Psoas muscle (tissue), 8 donors: ENCODE measurements around the gene CNGA2. TPM values are rescaled to one million over a fixed set of nuclear protein-coding genes. Genes with fewer than 3 reads are reported as not detected.

Experiments used
- ATAC-seq, 4 donors: fragments of 200-7000 bp; cut with Tn5 transposase; one replicate each; pipeline ENCODE4 v1.9.1; 2020; ENCODE audit warnings: moderate library complexity in 3 of 4, mild to moderate bottlenecking in 2 of 4
- DNase-seq, 2 donors: peaks; one replicate each; pipeline ENCODE4 v3.0.0-alpha.2; 2020
- H3K27ac ChIP-seq: fragments of 200-600 bp; one replicate; pipeline ENCODE4 v1.8.0; 2022
- H3K27me3 ChIP-seq, 3 donors: fragments of 200-600 bp in 1 of 3; one replicate each; pipeline versions ENCODE4 v1.6.1 to v1.8.0; 2013 to 2022; ENCODE audit warnings: low read length in 2 of 3, mild to moderate bottlenecking in 2 of 3, moderate library complexity in 1 of 3; ENCODE audit not compliant: insufficient read depth in 3 of 3
- H3K36me3 ChIP-seq, 2 donors: fragments of 200-600 bp in 1 of 2; one replicate each; pipeline versions ENCODE4 v1.6.1 to v1.8.0; 2013 to 2022; ENCODE audit warnings: low read depth in 1 of 2, mild to moderate bottlenecking in 1 of 2, moderate library complexity in 1 of 2; ENCODE audit not compliant: insufficient read depth in 1 of 2
- H3K4me1 ChIP-seq: fragments of 200-600 bp; one replicate; pipeline ENCODE4 v1.8.0; 2022
- H3K4me3 ChIP-seq: fragments of 200-600 bp; one replicate; pipeline ENCODE4 v1.8.0; 2022; ENCODE audit warnings: mild to moderate bottlenecking
- H3K9me3 ChIP-seq: fragments of 200-600 bp; one replicate; pipeline ENCODE4 v1.8.0; 2022
- WGBS, 3 donors: extraction: QIAGEN DNeasy Blood & Tissue Kit; methylation state at CpG; one replicate each; pipeline versions ENCODE4 v1.1.6 to v1.1.7; 2013; 5-methylcytosine and 5-hydroxymethylcytosine counted together
- intact Hi-C, 2 donors: fragments of 100-400 bp; cut with DNase I; formaldehyde crosslinking; loops; one replicate each; pipeline versions ENCODE4 v1.11.0 to v1.14.2; 2022
- long read RNA-seq, 2 donors: library from polyadenylated mRNA; unstranded; transcript quantifications; one replicate each; pipeline ENCODE4 v2.0.0, GENCODE V29; 2021
- polyA plus RNA-seq, 3 donors: library from polyadenylated mRNA; stranded (reverse); fragments of 200-250 nt; gene quantifications; one replicate each; pipeline ENCODE4 v1.2.3, GENCODE V29; 2013
- total RNA-seq, 4 donors: library from RNA; stranded (reverse); fragmentation: NEBNext Ultra II Directional in 2 of 4; extraction: Animal tissue kit (Norgen Biotek cat#: 25700) in 2 of 4; gene quantifications; one replicate each; pipeline versions ENCODE4 v1.2.1 to v1.2.4, GENCODE V29; 2021 to 2023
- TF ChIP-seq, protein P1 (sequence below): fragments of 200-600 bp; IDR thresholded peaks from one replicate; pipeline ENCODE4 v1.8.0; 2022; ENCODE audit warnings: antibody characterized with exemption
- donor health status: healthy with polysubstance abuse.
- donor health status: DM: no; HTN: no; CAD: no; lungs with moderate emphysema.
- donor health status: Bipolar disorder and iron deficiency.
- donor health status: healthy.
- donor health status: DM: yes; HTN: yes; CAD: no.
- donor health status: DM: no; HTN: no; CAD: no.
- donor health status: DM: no; HTN: no; CAD: no.
- donor health status: DM: yes; HTN: yes; CAD: no.

Gene CNGA2
- total RNA-seq (not detected), polyA plus RNA-seq (not detected)
- long read RNA-seq, donor 1: 0 reads
- long read RNA-seq, donor 2: 0 reads

DNA sequence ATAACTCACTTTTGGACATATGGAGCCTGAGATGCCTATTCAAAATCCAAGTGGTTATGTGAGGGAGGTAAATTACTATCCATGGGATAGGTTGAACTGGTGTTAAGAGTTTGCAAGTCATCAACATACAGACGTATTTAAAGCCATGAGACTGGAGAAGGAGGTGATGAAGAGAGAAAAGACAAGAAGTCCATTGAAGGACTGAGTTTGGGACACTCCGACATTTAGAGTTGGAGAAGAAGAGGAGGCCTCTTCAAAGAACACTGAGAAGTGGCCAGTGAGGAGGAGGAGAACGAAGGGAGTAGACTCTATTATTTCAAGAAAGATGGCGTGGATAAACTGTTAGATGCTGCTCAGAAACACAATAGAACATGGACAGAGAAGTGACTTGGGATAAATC is at the start of gene CNGA2:
TSS of gene CNGA2 (plus strand) at position 301 of the 400 bp plus-strand sequence. CDS start 3,738 bp downstream, outside the sequence.
- Histone ChIP-seq H3K27me3 (no peaks in the 10 kb centered on the region), H3K9me3 (no peaks in the 10 kb centered on the region), H3K36me3 (no peaks in the 10 kb centered on the region), H3K27ac (no peak within 1 kb of the TSS), H3K4me3 (no peak within 1 kb of the TSS), H3K4me1 (no peaks in the 10 kb centered on the region)
- TF ChIP-seq, protein P1, sequence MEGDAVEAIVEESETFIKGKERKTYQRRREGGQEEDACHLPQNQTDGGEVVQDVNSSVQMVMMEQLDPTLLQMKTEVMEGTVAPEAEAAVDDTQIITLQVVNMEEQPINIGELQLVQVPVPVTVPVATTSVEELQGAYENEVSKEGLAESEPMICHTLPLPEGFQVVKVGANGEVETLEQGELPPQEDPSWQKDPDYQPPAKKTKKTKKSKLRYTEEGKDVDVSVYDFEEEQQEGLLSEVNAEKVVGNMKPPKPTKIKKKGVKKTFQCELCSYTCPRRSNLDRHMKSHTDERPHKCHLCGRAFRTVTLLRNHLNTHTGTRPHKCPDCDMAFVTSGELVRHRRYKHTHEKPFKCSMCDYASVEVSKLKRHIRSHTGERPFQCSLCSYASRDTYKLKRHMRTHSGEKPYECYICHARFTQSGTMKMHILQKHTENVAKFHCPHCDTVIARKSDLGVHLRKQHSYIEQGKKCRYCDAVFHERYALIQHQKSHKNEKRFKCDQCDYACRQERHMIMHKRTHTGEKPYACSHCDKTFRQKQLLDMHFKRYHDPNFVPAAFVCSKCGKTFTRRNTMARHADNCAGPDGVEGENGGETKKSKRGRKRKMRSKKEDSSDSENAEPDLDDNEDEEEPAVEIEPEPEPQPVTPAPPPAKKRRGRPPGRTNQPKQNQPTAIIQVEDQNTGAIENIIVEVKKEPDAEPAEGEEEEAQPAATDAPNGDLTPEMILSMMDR: no peak
- WGBS, 3 donors: 62 to 89% (median 87%) methylated on average over 4 of the region's 4 CpGs
- intact Hi-C loops: no loop called here
- no peak for ATAC-seq
- no peak for DNase-seq

DNA sequence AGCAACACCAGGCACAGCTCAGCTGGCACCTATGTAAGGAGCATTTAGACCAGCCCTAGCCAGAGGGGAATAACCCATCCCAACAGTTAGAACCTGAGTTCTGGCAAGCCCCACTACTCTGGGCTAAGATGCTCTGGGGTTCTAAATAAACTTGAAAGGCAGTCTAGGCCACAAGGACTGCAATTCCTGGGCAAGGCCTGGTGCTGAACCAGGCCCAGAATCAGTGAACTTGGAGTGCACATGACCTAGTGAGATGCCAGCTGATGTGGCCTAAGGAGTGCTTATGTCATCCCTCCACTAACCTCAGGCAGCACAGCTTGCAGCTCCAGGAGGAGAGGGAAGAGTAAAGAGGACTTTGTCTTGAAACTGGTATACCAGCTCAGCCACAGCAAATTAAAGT is 46.9 kb upstream of the CNGA2 start:
- Histone ChIP-seq H3K4me3 (no peak overlapping the region), H3K36me3 (no peaks in the 10 kb centered on the region), H3K4me1 (no peaks in the 10 kb centered on the region), H3K27me3 (no peaks in the 10 kb centered on the region), H3K9me3 (no peaks in the 10 kb centered on the region), H3K27ac (no peak overlapping the region)
- intact Hi-C loops: loop anchor here in 1 of 2 donors (10.0 kb wide), 1 partner anchor 183 kb away; no protein-coding TSS in a partner anchor
- TF ChIP-seq, protein P1: no peak
- ATAC-seq: no peak
- DNase-seq: no peak

DNA sequence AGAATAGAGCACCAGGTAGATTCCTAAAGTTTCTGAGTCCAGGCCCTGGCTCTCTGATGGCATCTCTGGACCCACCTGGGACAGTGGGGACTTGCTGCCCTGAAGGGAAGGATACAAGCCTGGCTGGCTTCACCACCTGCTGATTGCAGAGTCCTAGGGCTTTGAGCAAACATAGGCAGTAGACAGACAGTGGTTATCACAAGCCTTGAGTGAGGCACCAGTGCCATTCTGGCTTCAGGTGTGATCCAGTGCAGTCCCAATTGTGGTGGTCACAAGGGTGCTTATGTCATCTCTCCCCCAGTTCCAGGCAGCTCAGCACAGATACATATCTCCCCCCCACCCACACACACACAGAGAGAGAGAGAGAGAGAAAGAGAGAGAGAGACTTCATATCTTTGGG is 45.9 kb upstream of the CNGA2 start:
- Histone ChIP-seq H3K27ac (no peak overlapping the region), H3K27me3 (peaks cover 0 to 5% (median 0%) of the 10 kb centered on the region in 3 donors), H3K36me3 (no peaks in the 10 kb centered on the region), H3K4me3 (no peak overlapping the region), H3K4me1 (no peaks in the 10 kb centered on the region), H3K9me3 (no peaks in the 10 kb centered on the region)
- DNase-seq: no peak
- no peak for ATAC-seq
- TF ChIP-seq, protein P1: no peak
- intact Hi-C loops: loop anchor here in 1 of 2 donors (10.0 kb wide), 1 partner anchor 184 kb away; no protein-coding TSS in a partner anchor

DNA sequence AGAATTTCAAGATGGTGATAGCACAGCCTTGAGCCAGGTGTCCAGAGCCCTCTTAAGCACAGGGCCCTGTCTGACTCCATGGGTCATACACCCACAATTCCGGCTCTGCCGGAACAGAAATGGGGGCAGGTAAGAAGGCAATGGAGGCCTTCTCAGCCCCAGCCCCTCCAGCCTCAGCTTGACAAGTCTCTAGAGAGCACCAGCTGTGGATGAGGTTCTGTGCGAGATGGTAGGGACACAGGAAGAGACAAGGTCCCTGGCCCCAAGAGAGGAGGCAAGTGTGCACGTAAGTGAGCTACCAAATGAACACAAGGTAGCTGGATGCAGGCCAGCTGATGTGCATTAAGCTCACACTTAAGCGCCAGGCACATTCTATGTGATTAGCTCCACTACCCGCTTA is 41.7 kb upstream of the CNGA2 start:
- no peak for DNase-seq
- WGBS, 3 donors: 84 to 98% (median 93%) methylated on average over 4 to 6 of the region's 6 CpGs
- H3K27me3 ChIP-seq: peaks cover 0 to 15% (median 3%) of the 10 kb centered on the region in 3 donors
- ATAC-seq: no peak
- H3K27ac ChIP-seq: no peak overlapping the region
- H3K36me3 ChIP-seq: no peaks in the 10 kb centered on the region
- no peak overlapping the region for H3K4me3 ChIP-seq
- intact Hi-C loops: no loop called here
- no peaks in the 10 kb centered on the region for H3K9me3 ChIP-seq
- TF ChIP-seq, protein P1: no peak
- H3K4me1 ChIP-seq: no peaks in the 10 kb centered on the region

DNA sequence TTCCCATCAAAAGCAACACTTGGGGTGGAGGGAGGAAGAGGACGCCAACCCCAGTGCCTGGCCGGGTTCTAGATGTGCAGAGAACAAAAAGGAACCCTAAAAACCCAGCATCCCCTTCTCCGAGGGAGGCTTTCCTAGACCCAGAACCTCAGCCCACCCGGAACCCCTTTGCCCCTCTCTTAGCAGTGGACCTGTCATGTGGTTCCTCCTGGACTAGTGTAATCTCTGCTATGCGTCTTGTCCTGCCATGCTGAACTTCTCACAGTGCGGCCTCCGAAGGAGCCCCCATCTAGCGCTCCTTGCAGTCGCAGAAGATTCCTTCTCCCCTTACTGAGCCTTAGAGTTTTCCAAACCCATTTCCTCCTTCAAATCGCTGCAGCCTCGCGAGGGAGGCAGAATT is 40.4 kb upstream of the CNGA2 start:
- H3K27me3 ChIP-seq: peaks cover 0 to 15% (median 3%) of the 10 kb centered on the region in 3 donors
- ATAC-seq (no peak), DNase-seq (no peak)
- WGBS, 3 donors: 65 to 76% (median 72%) methylated on average over 10 to 12 of the region's 12 CpGs
- intact Hi-C loops: no loop called here
- no peak overlapping the region for H3K4me3 ChIP-seq
- no peaks in the 10 kb centered on the region for H3K4me1 ChIP-seq
- TF ChIP-seq, protein P1: no peak
- H3K27ac ChIP-seq: no peak overlapping the region
- no peaks in the 10 kb centered on the region for H3K9me3 ChIP-seq
- no peaks in the 10 kb centered on the region for H3K36me3 ChIP-seq
